IMR-90 (cell line): ENCODE data around the gene PLOD3. TPM values are rescaled to one million over a fixed set of nuclear protein-coding genes. Genes with fewer than 3 reads are reported as not detected.

Experiments
- ATAC-seq: fragments of 200-7000 bp; cut with Tn5 transposase; 2 replicates; pipeline ENCODE4 v1.9.1; 2020; ENCODE audit warnings: low read depth, mild to moderate bottlenecking, moderate library complexity
- BruUV-seq: library from RNA; stranded (reverse); fragments of 400-500 nt; replicated peaks from 2 replicates; lab custom pipeline; 2021; lab: Mats Ljungman, UMichigan
- CTCF ChIA-PET: fragments of 300-600 bp; formaldehyde crosslinking; extraction: SDS; loops from one replicate; lab custom pipeline; 2021; ENCODE audit warnings: antibody characterized with exemption; lab: Yijun Ruan, JAX
- POLR2A ChIA-PET: fragments of 300-600 bp; sonication (Branson Sonifier 250); formaldehyde crosslinking; loops from one replicate; lab custom pipeline; 2022; ENCODE audit warnings: antibody characterized with exemption; ENCODE audit not compliant: unreplicated experiment; lab: Charles Lee
- DNase-seq: peaks from one replicate; pipeline ENCODE4 v3.0.0; 2013
- H2AFZ ChIP-seq: replicated peaks from 2 replicates; pipeline ENCODE3; 2013; ENCODE audit warnings: low read length, mild to moderate bottlenecking; ENCODE audit not compliant: poor library complexity
- H2AK5ac ChIP-seq: 2 replicates; pipeline ENCODE4 v1.6.1; 2013; ENCODE audit warnings: low read depth, low read length, inconsistent platforms
- H2AK9ac ChIP-seq: replicated peaks from 2 replicates; pipeline ENCODE3; 2013; ENCODE audit warnings: mild to moderate bottlenecking, low read depth, low read length, moderate library complexity; ENCODE audit not compliant: poor library complexity
- H2BK120ac ChIP-seq: 2 replicates; pipeline ENCODE4 v1.6.1; 2013; ENCODE audit warnings: low read depth, low read length, inconsistent platforms
- H2BK15ac ChIP-seq: 3 replicates; pipeline ENCODE4 v1.6.1; 2013; ENCODE audit warnings: low read depth, low read length, inconsistent platforms
- H2BK20ac ChIP-seq: 2 replicates; pipeline ENCODE4 v1.6.1; 2013; ENCODE audit warnings: low read depth, mild to moderate bottlenecking, inconsistent platforms, low read length, moderate library complexity
- H2BK5ac ChIP-seq: 2 replicates; pipeline ENCODE4 v1.6.1; 2013; ENCODE audit warnings: mild to moderate bottlenecking, low read depth, low read length, inconsistent platforms; ENCODE audit not compliant: poor library complexity, severe bottlenecking
- H3K14ac ChIP-seq: replicated peaks from 2 replicates; pipeline ENCODE4 v1.6.1; 2013; ENCODE audit warnings: low read depth, low read length, inconsistent platforms
- H3K18ac ChIP-seq: 2 replicates; pipeline ENCODE4 v1.6.1; 2013; ENCODE audit warnings: low read depth, low read length, control low read depth
- H3K23ac ChIP-seq: 2 replicates; pipeline ENCODE4 v1.6.1; 2013; ENCODE audit warnings: low read depth, low read length, inconsistent platforms
- H3K27ac ChIP-seq: 2 replicates; pipeline ENCODE4 v1.5.1; 2013; ENCODE audit warnings: mild to moderate bottlenecking, control low read depth, low read length; ENCODE audit not compliant: insufficient read depth
- H3K27me3 ChIP-seq: 2 replicates; pipeline ENCODE4 v1.6.1; 2013; ENCODE audit warnings: low read length; ENCODE audit not compliant: control insufficient read depth, insufficient read depth
- H3K36me3 ChIP-seq: 2 replicates; pipeline ENCODE4 v1.6.1; 2013; ENCODE audit warnings: low read length, mixed read lengths; ENCODE audit not compliant: control insufficient read depth, insufficient read depth
- H3K4ac ChIP-seq: 2 replicates; pipeline ENCODE4 v1.6.1; 2013; ENCODE audit warnings: low read depth, low read length, inconsistent platforms
- H3K4me1 ChIP-seq: 2 replicates; pipeline ENCODE4 v1.6.1; 2013; ENCODE audit warnings: low read length, mixed read lengths; ENCODE audit not compliant: control insufficient read depth, insufficient read depth
- H3K4me2 ChIP-seq: 2 replicates; pipeline ENCODE4 v1.6.1; 2013; ENCODE audit warnings: low read depth, mild to moderate bottlenecking, control low read depth, low read length, moderate library complexity
- H3K4me3 ChIP-seq: 2 replicates; pipeline ENCODE4 v1.5.1; 2013; ENCODE audit warnings: low read depth, mild to moderate bottlenecking, control low read depth, low read length, moderate library complexity; ENCODE audit not compliant: insufficient read depth
- H3K56ac ChIP-seq: 2 replicates; pipeline ENCODE4 v1.6.1; 2013; ENCODE audit warnings: low read length, inconsistent platforms; ENCODE audit not compliant: insufficient read depth; ENCODE audit errors: extremely low read depth
- H3K79me1 ChIP-seq, 2 experiments: 2 replicates each; pipeline ENCODE4 v1.6.1; 2013; ENCODE audit warnings: low read length in 2 of 2, inconsistent platforms in 1 of 2, low read depth in 1 of 2
- H3K9ac ChIP-seq: 2 replicates; pipeline ENCODE4 v1.6.1; 2013; ENCODE audit warnings: low read depth, low read length, control low read depth
- H3K9me1 ChIP-seq: 2 replicates; pipeline ENCODE4 v1.6.1; 2013; ENCODE audit warnings: low read length, inconsistent platforms; ENCODE audit not compliant: insufficient read depth
- H3K9me3 ChIP-seq: 2 replicates; pipeline ENCODE4 v1.6.1; 2013; ENCODE audit warnings: low read length; ENCODE audit not compliant: control insufficient read depth, insufficient read depth
- H4K20me1 ChIP-seq: 2 replicates; pipeline ENCODE4 v1.6.1; 2013; ENCODE audit warnings: low read length, inconsistent platforms; ENCODE audit not compliant: insufficient read depth
- H4K5ac ChIP-seq: 2 replicates; pipeline ENCODE4 v1.6.1; 2013; ENCODE audit warnings: mild to moderate bottlenecking, low read depth, low read length, control low read depth
- H4K8ac ChIP-seq, 2 experiments: 2 replicates each; pipeline ENCODE4 v1.6.1; 2013; ENCODE audit warnings: low read depth in 2 of 2, low read length in 2 of 2, control low read depth in 1 of 2, inconsistent platforms in 1 of 2
- H4K91ac ChIP-seq: 2 replicates; pipeline ENCODE4 v1.6.1; 2013; ENCODE audit warnings: low read depth, low read length, inconsistent platforms; ENCODE audit not compliant: insufficient read depth
- BHLHE40 ChIP-seq: fragments of 150-350 bp; IDR thresholded peaks from 2 replicates; pipeline ENCODE4 v1.6.1; 2016; ENCODE audit warnings: mild to moderate bottlenecking, low read depth, low read length
- CEBPB ChIP-seq: IDR thresholded peaks from 2 replicates; pipeline ENCODE4 v1.6.1; 2012; ENCODE audit warnings: low read depth, low read length, improper control_type of control experiment
- CHD1 ChIP-seq: IDR thresholded peaks from 2 replicates; pipeline ENCODE4 v1.6.1; 2012; ENCODE audit warnings: low read depth, low read length, improper control_type of control experiment
- FOS ChIP-seq: fragments of 150-350 bp; IDR thresholded peaks from 2 replicates; pipeline ENCODE4 v1.6.1; 2016; ENCODE audit warnings: low read depth, low read length
- MAFK ChIP-seq: IDR thresholded peaks from 2 replicates; pipeline ENCODE4 v1.6.1; 2012; ENCODE audit warnings: low read depth, low read length, improper control_type of control experiment
- MAZ ChIP-seq: IDR thresholded peaks from 2 replicates; pipeline ENCODE4 v1.6.1; 2012; ENCODE audit warnings: low read depth, mild to moderate bottlenecking, low read length, improper control_type of control experiment, moderate library complexity, borderline replicate concordance
- MXI1 ChIP-seq: IDR thresholded peaks from 2 replicates; pipeline ENCODE4 v1.6.1; 2012; ENCODE audit warnings: low read depth, mild to moderate bottlenecking, low read length, moderate library complexity, borderline replicate concordance
- RAD21 ChIP-seq: IDR thresholded peaks from 2 replicates; pipeline ENCODE4 v1.6.1; 2012; ENCODE audit warnings: low read length, improper control_type of control experiment
- RCOR1 ChIP-seq: IDR thresholded peaks from 2 replicates; pipeline ENCODE4 v1.6.1; 2012; ENCODE audit warnings: mild to moderate bottlenecking, low read length, improper control_type of control experiment; ENCODE audit not compliant: insufficient replicate concordance
- RFX5 ChIP-seq: IDR thresholded peaks from 2 replicates; pipeline ENCODE4 v1.8.0; 2012; ENCODE audit warnings: low read depth, mild to moderate bottlenecking, low read length, moderate library complexity
- SMC3 ChIP-seq: fragments of 150-350 bp; IDR thresholded peaks from 2 replicates; pipeline ENCODE4 v1.6.1; 2016; ENCODE audit warnings: low read depth, mild to moderate bottlenecking, antibody characterized with exemption, low read length, moderate library complexity
- WGBS, 2 experiments: methylation state at CpG; one replicate each; pipeline versions ENCODE4 v1.1.5 to v1.1.7; 2013; ENCODE audit warnings: missing lambda C conversion rate in 2 of 2; ENCODE audit not compliant: insufficient read length in 1 of 2; ENCODE audit errors: extremely low coverage in 2 of 2; 5-methylcytosine and 5-hydroxymethylcytosine counted together
- dilution Hi-C: fragments of 300-500 bp; cut with HindIII; formaldehyde crosslinking; loops from one replicate; pipeline ENCODE4 v1.14.3; 2018; ENCODE audit warnings: low sequenced_read_pairs; ENCODE audit not compliant: unreplicated experiment
- in situ Hi-C: fragments of 300-500 bp; cut with MboI; formaldehyde crosslinking; loops from 3 replicates; pipeline ENCODE4 v1.14.3; 2019; ENCODE audit warnings: low sequenced_read_pairs, inconsistent platforms, mixed read lengths
- intact Hi-C: fragments of 100-400 bp; cut with micrococcal nuclease; formaldehyde crosslinking; loops from 2 replicates; pipeline ENCODE4 v1.10.0; 2022
- polyA plus RNA-seq, 3 experiments: library from polyadenylated mRNA; depleted of rRNA; stranded (reverse); fragments of >200 nt; gene quantifications; 2 replicates each; pipeline ENCODE4 v1.2.3, GENCODE V29; 2012; ENCODE audit warnings: low replicate concordance in 1 of 3
- total RNA-seq: library from RNA; depleted of rRNA; stranded (reverse); fragments of >200 nt; gene quantifications from 2 replicates; pipeline ENCODE4 v1.2.3, GENCODE V29; 2012
- TF ChIP-seq, protein P1 (sequence below): fragments of 150-350 bp; IDR thresholded peaks from 2 replicates; pipeline ENCODE4 v1.6.1; 2016; ENCODE audit warnings: low read depth, mild to moderate bottlenecking, low read length, moderate library complexity, borderline replicate concordance
- TF ChIP-seq, protein P2 (sequence below): conservative IDR thresholded peaks from 2 replicates; pipeline ENCODE4 v1.5.1; 2012; ENCODE audit warnings: mild to moderate bottlenecking, low read depth, low read length, improper control_type of control experiment

Gene PLOD3
- total and polyA plus RNA-seq, 2 of the 4 experiments (the other 2 are of a cell fraction): 21.7 to 159 TPM

DNA sequence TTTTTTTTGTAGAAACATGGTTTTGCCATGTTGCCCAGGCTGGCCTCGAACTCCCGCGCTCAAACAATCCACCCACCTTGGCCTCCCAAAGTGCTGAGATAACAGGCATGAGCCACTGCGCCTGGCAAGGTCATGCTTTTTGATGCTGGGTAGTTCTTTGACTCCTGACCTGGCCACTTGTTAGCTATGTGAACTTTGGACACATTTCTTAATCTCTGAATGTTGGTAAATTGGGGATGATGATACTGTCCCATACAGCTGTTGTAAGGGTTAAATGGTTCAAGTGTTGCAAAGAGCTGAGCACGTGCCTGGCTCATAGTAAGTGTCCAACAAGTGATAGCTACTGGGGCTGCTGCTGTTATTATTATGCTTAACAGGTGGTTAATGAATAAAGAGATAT, 2.9 kb upstream of the PLOD3 start:
- no peak overlapping the region for H3K9ac ChIP-seq
- H2AK9ac ChIP-seq: no peak overlapping the region
- H2AFZ ChIP-seq: no peak overlapping the region
- no peak overlapping the region for H2AK5ac ChIP-seq
- H3K14ac ChIP-seq: no peak overlapping the region
- no peaks in the 10 kb centered on the region for H3K27me3 ChIP-seq
- H3K56ac ChIP-seq: no peak overlapping the region
- H4K8ac ChIP-seq: no peak overlapping the region
- no peak overlapping the region for H3K27ac ChIP-seq
- no peak overlapping the region for H2BK15ac ChIP-seq
- no peak overlapping the region for H3K4me3 ChIP-seq
- H2BK120ac ChIP-seq: no peak overlapping the region
- dilution Hi-C loops (no loop called here), intact Hi-C loops (no loop called here), in situ Hi-C loops (no loop called here)
- no peak overlapping the region for H4K91ac ChIP-seq
- no peak overlapping the region for H4K5ac ChIP-seq
- POLR2A ChIA-PET: no interaction called here
- H3K36me3 ChIP-seq: peaks cover 29% of the 10 kb centered on the region
- peaks cover 9% of the 10 kb centered on the region for H3K4me1 ChIP-seq
- CTCF ChIA-PET: interaction anchor here (0.6 kb wide), 1 partner anchor 119 kb away, joined by 3 read pairs; no protein-coding TSS in a partner anchor
- H3K4ac ChIP-seq: no peak overlapping the region
- H3K9me3 ChIP-seq: no peaks in the 10 kb centered on the region
- DNase-seq: no peak
- peaks cover 25 to 58% of the 10 kb centered on the region in 2 experiments for H3K79me1 ChIP-seq
- TF ChIP-seq SMC3 (no peak), RFX5 (no peak), BHLHE40 (no peak), RAD21 (no peak), FOS (no peak), CEBPB (no peak), RCOR1 (no peak), CHD1 (no peak), MXI1 (no peak), MAZ (no peak), MAFK (no peak)
- TF ChIP-seq, protein P1, sequence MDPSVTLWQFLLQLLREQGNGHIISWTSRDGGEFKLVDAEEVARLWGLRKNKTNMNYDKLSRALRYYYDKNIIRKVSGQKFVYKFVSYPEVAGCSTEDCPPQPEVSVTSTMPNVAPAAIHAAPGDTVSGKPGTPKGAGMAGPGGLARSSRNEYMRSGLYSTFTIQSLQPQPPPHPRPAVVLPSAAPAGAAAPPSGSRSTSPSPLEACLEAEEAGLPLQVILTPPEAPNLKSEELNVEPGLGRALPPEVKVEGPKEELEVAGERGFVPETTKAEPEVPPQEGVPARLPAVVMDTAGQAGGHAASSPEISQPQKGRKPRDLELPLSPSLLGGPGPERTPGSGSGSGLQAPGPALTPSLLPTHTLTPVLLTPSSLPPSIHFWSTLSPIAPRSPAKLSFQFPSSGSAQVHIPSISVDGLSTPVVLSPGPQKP: no peak
- TF ChIP-seq, protein P2, sequence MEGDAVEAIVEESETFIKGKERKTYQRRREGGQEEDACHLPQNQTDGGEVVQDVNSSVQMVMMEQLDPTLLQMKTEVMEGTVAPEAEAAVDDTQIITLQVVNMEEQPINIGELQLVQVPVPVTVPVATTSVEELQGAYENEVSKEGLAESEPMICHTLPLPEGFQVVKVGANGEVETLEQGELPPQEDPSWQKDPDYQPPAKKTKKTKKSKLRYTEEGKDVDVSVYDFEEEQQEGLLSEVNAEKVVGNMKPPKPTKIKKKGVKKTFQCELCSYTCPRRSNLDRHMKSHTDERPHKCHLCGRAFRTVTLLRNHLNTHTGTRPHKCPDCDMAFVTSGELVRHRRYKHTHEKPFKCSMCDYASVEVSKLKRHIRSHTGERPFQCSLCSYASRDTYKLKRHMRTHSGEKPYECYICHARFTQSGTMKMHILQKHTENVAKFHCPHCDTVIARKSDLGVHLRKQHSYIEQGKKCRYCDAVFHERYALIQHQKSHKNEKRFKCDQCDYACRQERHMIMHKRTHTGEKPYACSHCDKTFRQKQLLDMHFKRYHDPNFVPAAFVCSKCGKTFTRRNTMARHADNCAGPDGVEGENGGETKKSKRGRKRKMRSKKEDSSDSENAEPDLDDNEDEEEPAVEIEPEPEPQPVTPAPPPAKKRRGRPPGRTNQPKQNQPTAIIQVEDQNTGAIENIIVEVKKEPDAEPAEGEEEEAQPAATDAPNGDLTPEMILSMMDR: no peak
- H2BK5ac ChIP-seq: no peak overlapping the region
- WGBS, 2 experiments: 83% methylated on average over 2 of the region's 5 CpGs; no CpG with 5 or more reads in 1 of the 2 experiments
- H4K20me1 ChIP-seq: peaks cover 8% of the 10 kb centered on the region; the same call in 1 of the 2 replicates
- no peak overlapping the region for H3K18ac ChIP-seq
- H3K4me2 ChIP-seq: no peak overlapping the region
- no peak overlapping the region for H2BK20ac ChIP-seq
- no peak for ATAC-seq
- BruUV-seq: no TSS peak
- H3K9me1 ChIP-seq: peaks cover 6% of the 10 kb centered on the region
- H3K23ac ChIP-seq: no peak overlapping the region
